ENCODE data around the gene IGF2BP3. TPM values are rescaled to one million over a fixed set of nuclear protein-coding genes. Genes with fewer than 3 reads are reported as not detected.

The IGF2BP3 gene
- total RNA-seq, 2 experiments from 2014 or later, result 0.50 to 1.2 TPM

GRCh38 chr7:23285657-23286646, 184.3 kb downstream of the IGF2BP3 start:
- CTCF ChIA-PET, result interaction anchor here (0.7 to 1.2 kb wide), 3 partner anchors 12 to 288 kb away, joined by 3 to 4 read pairs (median 3); no protein-coding TSS in a partner anchor
- no peaks in the 10 kb centered on the region for H3K36me3 Mint-ChIP-seq (ENCODE audit: low read depth)
- no peaks in the 10 kb centered on the region for H3K27me3 Mint-ChIP-seq
- H3K9me3 Mint-ChIP-seq, result no peaks in the 10 kb centered on the region
- H3K27ac Mint-ChIP-seq, result no peak overlapping the region
- no peak overlapping the region for H3K4me3 Mint-ChIP-seq
- peaks cover 21% of the 10 kb centered on the region for H3K4me1 Mint-ChIP-seq
- POLR2A ChIA-PET, result no interaction called here
- DNase-seq, result no peak

GRCh38 chr7:23284871-23285270, 185.4 kb downstream of the IGF2BP3 start:
- ChIA-PET POLR2A (no interaction called here), CTCF (interaction anchor here (0.7 to 0.9 kb wide), 2 partner anchors 9 to 12 kb away, joined by 4 read pairs; no protein-coding TSS in a partner anchor)
- peaks cover 14% of the 10 kb centered on the region for H3K4me1 Mint-ChIP-seq
- H3K4me3 Mint-ChIP-seq, result no peak overlapping the region
- no peaks in the 10 kb centered on the region for H3K27me3 Mint-ChIP-seq
- no peaks in the 10 kb centered on the region for H3K36me3 Mint-ChIP-seq (ENCODE audit: low read depth)
- DNase-seq, result no peak
- no peak overlapping the region for H3K27ac Mint-ChIP-seq
- no peaks in the 10 kb centered on the region for H3K9me3 Mint-ChIP-seq

- Mint-ChIP-seq H3K36me3 (ENCODE audit: low read depth) (no peaks in the 10 kb centered on the region), H3K27me3 (no peaks in the 10 kb centered on the region), H3K9me3 (no peaks in the 10 kb centered on the region), H3K4me3 (no peak overlapping the region), H3K4me1 (peaks cover 7% of the 10 kb centered on the region), H3K27ac (no peak overlapping the region)
- POLR2A ChIA-PET, result no interaction called here
- DNase-seq, result no peak
- CTCF ChIA-PET, result interaction anchor here (0.7 to 1.2 kb wide), 4 partner anchors 10 to 414 kb away, joined by 3 to 4 read pairs (median 3); no protein-coding TSS in a partner anchor
Observed at GRCh38 chr7:23283086-23283485, 187.2 kb downstream of the IGF2BP3 start.

- H3K27ac Mint-ChIP-seq, result no peak overlapping the region
- H3K4me1 Mint-ChIP-seq, result no peaks in the 10 kb centered on the region
- no peak overlapping the region for H3K4me3 Mint-ChIP-seq
- no peak for DNase-seq
- H3K9me3 Mint-ChIP-seq, result no peaks in the 10 kb centered on the region
- POLR2A ChIA-PET, result no interaction called here
- no peaks in the 10 kb centered on the region for H3K27me3 Mint-ChIP-seq
- CTCF ChIA-PET, result interaction anchor here (0.8 to 1.0 kb wide), 2 partner anchors 20 to 395 kb away, joined by 3 to 6 read pairs; no protein-coding TSS in a partner anchor
- H3K36me3 Mint-ChIP-seq (ENCODE audit: low read depth), result no peaks in the 10 kb centered on the region
Observed at GRCh38 chr7:23279819-23280525, 190.3 kb downstream of the IGF2BP3 start.

- Mint-ChIP-seq H3K4me1 (peaks cover 12% of the 10 kb centered on the region), H3K36me3 (ENCODE audit: low read depth) (no peaks in the 10 kb centered on the region), H3K4me3 (no peak overlapping the region), H3K27ac (no peak overlapping the region), H3K27me3 (peaks cover 2% of the 10 kb centered on the region), H3K9me3 (no peaks in the 10 kb centered on the region)
- CTCF ChIA-PET, result interaction anchor here (0.7 to 1.0 kb wide), 2 partner anchors 13 to 319 kb away, joined by 3 to 4 read pairs; no protein-coding TSS in a partner anchor
- DNase-seq, result peak; percentile 69
- POLR2A ChIA-PET, result no interaction called here
Observed at GRCh38 chr7:23277359-23277989, 192.8 kb downstream of the IGF2BP3 start.

GRCh38 chr7:23276947-23277346, 193.3 kb downstream of the IGF2BP3 start:
- CTCF ChIA-PET, result interaction anchor here (1.0 kb wide), 1 partner anchor 13 kb away, joined by 4 read pairs; no protein-coding TSS in a partner anchor

GRCh38 chr7:23276376-23276775, 193.9 kb downstream of the IGF2BP3 start:
- CTCF ChIA-PET, result interaction anchor here (1.0 kb wide), 2 partner anchors 14 kb away, joined by 3 to 4 read pairs; no protein-coding TSS in a partner anchor
- H3K9me3 Mint-ChIP-seq, result no peaks in the 10 kb centered on the region
- H3K36me3 Mint-ChIP-seq (ENCODE audit: low read depth), result no peaks in the 10 kb centered on the region
- no peak overlapping the region for H3K4me3 Mint-ChIP-seq
- H3K27me3 Mint-ChIP-seq, result peaks cover 2% of the 10 kb centered on the region
- DNase-seq, result no peak
- peaks cover 13% of the 10 kb centered on the region for H3K4me1 Mint-ChIP-seq
- no peak overlapping the region for H3K27ac Mint-ChIP-seq
- POLR2A ChIA-PET, result no interaction called here

More at GRCh38 chr7:23276947-23277346, 193.3 kb downstream of the IGF2BP3 start:
- Mint-ChIP-seq H3K4me3 (no peak overlapping the region), H3K27me3 (peaks cover 2% of the 10 kb centered on the region), H3K4me1 (peaks cover 13% of the 10 kb centered on the region), H3K27ac (no peak overlapping the region), H3K36me3 (ENCODE audit: low read depth) (no peaks in the 10 kb centered on the region), H3K9me3 (no peaks in the 10 kb centered on the region)
- POLR2A ChIA-PET, result no interaction called here
- DNase-seq, result no peak

- no peak overlapping the region for H3K4me3 Mint-ChIP-seq
- H3K4me1 Mint-ChIP-seq, result peaks cover 13% of the 10 kb centered on the region
- CTCF ChIA-PET, result interaction anchor here (1.0 to 1.5 kb wide), 2 partner anchors 13 to 74 kb away, joined by 3 read pairs; no protein-coding TSS in a partner anchor
- no peaks in the 10 kb centered on the region for H3K36me3 Mint-ChIP-seq (ENCODE audit: low read depth)
- no peak for DNase-seq
- no peak overlapping the region for H3K27ac Mint-ChIP-seq
- no peaks in the 10 kb centered on the region for H3K9me3 Mint-ChIP-seq
- POLR2A ChIA-PET, result no interaction called here
- peaks cover 2% of the 10 kb centered on the region for H3K27me3 Mint-ChIP-seq
Observed at GRCh38 chr7:23275912-23276311, 194.4 kb downstream of the IGF2BP3 start.

- ChIA-PET POLR2A (no interaction called here), CTCF (interaction anchor here (0.5 to 2.3 kb wide), 42 partner anchors 9 to 1826 kb away, joined by 3 to 12 read pairs (median 3); partner anchors contain the start of genes IGF2BP3 and MALSU1)
- no peaks in the 10 kb centered on the region for H3K9me3 Mint-ChIP-seq
- H3K36me3 Mint-ChIP-seq (ENCODE audit: low read depth), result no peaks in the 10 kb centered on the region
- no peak overlapping the region for H3K27ac Mint-ChIP-seq
- peaks cover 13% of the 10 kb centered on the region for H3K4me1 Mint-ChIP-seq
- peak; percentile 91 for DNase-seq
- H3K27me3 Mint-ChIP-seq, result peaks cover 2% of the 10 kb centered on the region
- peak overlapping the region; percentile 53 for H3K4me3 Mint-ChIP-seq
Observed at GRCh38 chr7:23273141-23273599, 197.1 kb downstream of the IGF2BP3 start.

GRCh38 chr7:23272275-23272674, 198.0 kb downstream of the IGF2BP3 start:
- Mint-ChIP-seq H3K27ac (no peak overlapping the region), H3K27me3 (peaks cover 2% of the 10 kb centered on the region), H3K36me3 (ENCODE audit: low read depth) (no peaks in the 10 kb centered on the region), H3K4me1 (peaks cover 13% of the 10 kb centered on the region), H3K9me3 (no peaks in the 10 kb centered on the region), H3K4me3 (no peak overlapping the region)
- ChIA-PET CTCF (interaction anchor here (0.5 to 2.3 kb wide), 16 partner anchors 10 to 425 kb away, joined by 3 to 12 read pairs (median 4); partner anchors contain the start of gene NUP42), POLR2A (no interaction called here)
- no peak for DNase-seq

GRCh38 chr7:23268746-23269145, 201.5 kb downstream of the IGF2BP3 start:
- ChIA-PET POLR2A (no interaction called here), CTCF (no interaction called here)
- peaks cover 2% of the 10 kb centered on the region for H3K27me3 Mint-ChIP-seq
- H3K9me3 Mint-ChIP-seq, result no peaks in the 10 kb centered on the region
- no peaks in the 10 kb centered on the region for H3K36me3 Mint-ChIP-seq (ENCODE audit: low read depth)
- H3K27ac Mint-ChIP-seq, result no peak overlapping the region
- peaks cover 12% of the 10 kb centered on the region for H3K4me1 Mint-ChIP-seq
- no peak for DNase-seq
- no peak overlapping the region for H3K4me3 Mint-ChIP-seq

GRCh38 chr7:23268167-23268566, 202.1 kb downstream of the IGF2BP3 start:
- no peak overlapping the region for H3K27ac Mint-ChIP-seq
- H3K9me3 Mint-ChIP-seq, result no peaks in the 10 kb centered on the region
- H3K4me1 Mint-ChIP-seq, result peaks cover 6% of the 10 kb centered on the region
- POLR2A ChIA-PET, result no interaction called here
- CTCF ChIA-PET, result no interaction called here
- DNase-seq, result no peak
- no peaks in the 10 kb centered on the region for H3K36me3 Mint-ChIP-seq (ENCODE audit: low read depth)
- H3K27me3 Mint-ChIP-seq, result peaks cover 2% of the 10 kb centered on the region
- H3K4me3 Mint-ChIP-seq, result no peak overlapping the region

Data from activated CD4-positive, alpha-beta T cell treated with anti-CD3 and anti-CD28 coated beads, Interleukin-2, amount 10 ng/mL, durations not matched to agents 7 days and 5 days (primary cell).